ENCODE data around the gene HSDL2. TPM values are rescaled to one million over a fixed set of nuclear protein-coding genes. Genes with fewer than 3 reads are reported as not detected.
"Not testable (repeated sequence)": the region's sequence is repeated elsewhere in the genome, so short reads cannot be mapped to it uniquely, and the experiment has no call there.

HSDL2 gene
- polyA plus RNA-seq, 4 donors, result 30.8 to 54.9 (median 40.1) TPM

GRCh38 chr9:112502175-112502946 is 122.5 kb downstream of the HSDL2 start:
- Histone ChIP-seq H3K9me3 (ENCODE audit: control insufficient read depth in 2 of 2, insufficient read depth in 1 of 2, low read depth in 1 of 2, low read length in 1 of 2) (no peaks in the 10 kb centered on the region), H3K36me3 (ENCODE audit: control insufficient read depth in 3 of 3, insufficient read depth in 2 of 3, low read depth in 1 of 3, low read length in 3 of 3) (peaks cover 0 to 13% (median 0%) of the 10 kb centered on the region in 3 donors), H3K4me3 (ENCODE audit: low read depth in 1 of 3, low read length in 3 of 3) (no peak overlapping the region), H3K27me3 (ENCODE audit: control insufficient read depth in 3 of 3, insufficient read depth in 3 of 3, low read length in 3 of 3) (no peaks in the 10 kb centered on the region), H3K27ac (ENCODE audit: low read depth in 1 of 3, low read length in 2 of 3) (no peak overlapping the region), H3K4me1 (ENCODE audit: control insufficient read depth in 3 of 3, insufficient read depth in 2 of 3, low read depth in 1 of 3, low read length in 2 of 3) (peaks cover 0 to 19% (median 0%) of the 10 kb centered on the region in 3 donors)
- DNase-seq (no peak), FAIRE-seq (no peak)
- WGBS, 3 donors, result 75 to 76% (median 75%) methylated on average over 3 of the region's 3 CpGs

- DNase-seq, result no peak
- peaks cover 0 to 13% (median 0%) of the 10 kb centered on the region in 3 donors for H3K36me3 ChIP-seq (ENCODE audit: control insufficient read depth in 3 of 3, insufficient read depth in 2 of 3, low read depth in 1 of 3, low read length in 3 of 3)
- H3K27me3 ChIP-seq (ENCODE audit: control insufficient read depth in 3 of 3, insufficient read depth in 3 of 3, low read length in 3 of 3), result no peaks in the 10 kb centered on the region
- no peak overlapping the region for H3K27ac ChIP-seq (ENCODE audit: low read depth in 1 of 3, low read length in 2 of 3)
- H3K4me3 ChIP-seq (ENCODE audit: low read depth in 1 of 3, low read length in 3 of 3), result no peak overlapping the region
- FAIRE-seq, result no peak
- 70 to 72% (median 72%) methylated on average over 5 of the region's 5 CpGs for WGBS, 3 donors
- H3K9me3 ChIP-seq (ENCODE audit: control insufficient read depth in 2 of 2, insufficient read depth in 1 of 2, low read depth in 1 of 2, low read length in 1 of 2), result no peaks in the 10 kb centered on the region
- H3K4me1 ChIP-seq (ENCODE audit: control insufficient read depth in 3 of 3, insufficient read depth in 2 of 3, low read depth in 1 of 3, low read length in 2 of 3), result peaks cover 0 to 26% (median 0%) of the 10 kb centered on the region in 3 donors
Measured at GRCh38 chr9:112503170-112503569, 123.3 kb downstream of the HSDL2 start.

- Histone ChIP-seq H3K27ac (ENCODE audit: low read depth in 1 of 3, low read length in 2 of 3) (peak overlapping the region in 2 of 3 donors; percentile 44 to 79), H3K36me3 (ENCODE audit: control insufficient read depth in 3 of 3, insufficient read depth in 2 of 3, low read depth in 1 of 3, low read length in 3 of 3) (peaks cover 0 to 11% (median 0%) of the 10 kb centered on the region in 3 donors), H3K4me1 (ENCODE audit: control insufficient read depth in 3 of 3, insufficient read depth in 2 of 3, low read depth in 1 of 3, low read length in 2 of 3) (peaks cover 0 to 28% (median 0%) of the 10 kb centered on the region in 3 donors), H3K4me3 (ENCODE audit: low read depth in 1 of 3, low read length in 3 of 3) (no peak overlapping the region), H3K9me3 (ENCODE audit: control insufficient read depth in 2 of 2, insufficient read depth in 1 of 2, low read depth in 1 of 2, low read length in 1 of 2) (no peaks in the 10 kb centered on the region), H3K27me3 (ENCODE audit: control insufficient read depth in 3 of 3, insufficient read depth in 3 of 3, low read length in 3 of 3) (no peaks in the 10 kb centered on the region)
- DNase-seq (peak; percentile 53 to 56), FAIRE-seq (no peak)
- WGBS, 3 donors, result 24 to 62% (median 44%) methylated on average over 4 of the region's 4 CpGs
Measured at GRCh38 chr9:112505086-112505485, 125.2 kb downstream of the HSDL2 start.

GRCh38 chr9:112505607-112506006 is 125.7 kb downstream of the HSDL2 start:
- Histone ChIP-seq H3K27me3 (ENCODE audit: control insufficient read depth in 3 of 3, insufficient read depth in 3 of 3, low read length in 3 of 3) (no peaks in the 10 kb centered on the region), H3K4me1 (ENCODE audit: control insufficient read depth in 3 of 3, insufficient read depth in 2 of 3, low read depth in 1 of 3, low read length in 2 of 3) (peaks cover 0 to 28% (median 0%) of the 10 kb centered on the region in 3 donors), H3K27ac (ENCODE audit: low read depth in 1 of 3, low read length in 2 of 3) (peak overlapping the region in 1 of 3 donors; percentile 79), H3K4me3 (ENCODE audit: low read depth in 1 of 3, low read length in 3 of 3) (no peak overlapping the region), H3K9me3 (ENCODE audit: control insufficient read depth in 2 of 2, insufficient read depth in 1 of 2, low read depth in 1 of 2, low read length in 1 of 2) (no peaks in the 10 kb centered on the region), H3K36me3 (ENCODE audit: control insufficient read depth in 3 of 3, insufficient read depth in 2 of 3, low read depth in 1 of 3, low read length in 3 of 3) (peaks cover 0 to 8% (median 0%) of the 10 kb centered on the region in 3 donors)
- DNase-seq, result peak; percentile 80 to 91
- 15 to 58% (median 29%) methylated on average over 4 of the region's 4 CpGs for WGBS, 3 donors
- FAIRE-seq, result no peak

GRCh38 chr9:112506571-112506970 is 126.7 kb downstream of the HSDL2 start:
- H3K9me3 ChIP-seq (ENCODE audit: control insufficient read depth in 2 of 2, insufficient read depth in 1 of 2, low read depth in 1 of 2, low read length in 1 of 2), result no peaks in the 10 kb centered on the region
- peak in 1 of 2 donors; percentile 24 for DNase-seq
- FAIRE-seq, result no peak
- H3K27ac ChIP-seq (ENCODE audit: low read depth in 1 of 3, low read length in 2 of 3), result peak overlapping the region in 1 of 3 donors; percentile 79
- H3K4me1 ChIP-seq (ENCODE audit: control insufficient read depth in 3 of 3, insufficient read depth in 2 of 3, low read depth in 1 of 3, low read length in 2 of 3), result peaks cover 0 to 28% (median 0%) of the 10 kb centered on the region in 3 donors
- 67 to 85% (median 72%) methylated on average over 2 of the region's 2 CpGs for WGBS, 3 donors
- H3K4me3 ChIP-seq (ENCODE audit: low read depth in 1 of 3, low read length in 3 of 3), result no peak overlapping the region
- H3K36me3 ChIP-seq (ENCODE audit: control insufficient read depth in 3 of 3, insufficient read depth in 2 of 3, low read depth in 1 of 3, low read length in 3 of 3), result peaks cover 0 to 3% (median 0%) of the 10 kb centered on the region in 3 donors
- no peaks in the 10 kb centered on the region for H3K27me3 ChIP-seq (ENCODE audit: control insufficient read depth in 3 of 3, insufficient read depth in 3 of 3, low read length in 3 of 3)

GRCh38 chr9:112507001-112507680 is 127.2 kb downstream of the HSDL2 start:
- no peaks in the 10 kb centered on the region for H3K9me3 ChIP-seq (ENCODE audit: control insufficient read depth in 2 of 2, insufficient read depth in 1 of 2, low read depth in 1 of 2, low read length in 1 of 2)
- no peak for FAIRE-seq
- DNase-seq, result peak; percentile 36 to 55
- H3K36me3 ChIP-seq (ENCODE audit: control insufficient read depth in 3 of 3, insufficient read depth in 2 of 3, low read depth in 1 of 3, low read length in 3 of 3), result peaks cover 0 to 2% (median 0%) of the 10 kb centered on the region in 3 donors
- H3K4me1 ChIP-seq (ENCODE audit: control insufficient read depth in 3 of 3, insufficient read depth in 2 of 3, low read depth in 1 of 3, low read length in 2 of 3), result peaks cover 0 to 28% (median 0%) of the 10 kb centered on the region in 3 donors
- no peak overlapping the region for H3K4me3 ChIP-seq (ENCODE audit: low read depth in 1 of 3, low read length in 3 of 3)
- peak overlapping the region in 1 of 3 donors; percentile 79 for H3K27ac ChIP-seq (ENCODE audit: low read depth in 1 of 3, low read length in 2 of 3)
- H3K27me3 ChIP-seq (ENCODE audit: control insufficient read depth in 3 of 3, insufficient read depth in 3 of 3, low read length in 3 of 3), result no peaks in the 10 kb centered on the region
- 84 to 92% (median 91%) methylated on average over 2 of the region's 2 CpGs for WGBS, 3 donors

GRCh38 chr9:112508377-112508776 is 128.5 kb downstream of the HSDL2 start:
- H3K9me3 ChIP-seq (ENCODE audit: control insufficient read depth in 2 of 2, insufficient read depth in 1 of 2, low read depth in 1 of 2, low read length in 1 of 2), result no peaks in the 10 kb centered on the region
- peaks cover 0 to 2% (median 0%) of the 10 kb centered on the region in 3 donors for H3K36me3 ChIP-seq (ENCODE audit: control insufficient read depth in 3 of 3, insufficient read depth in 2 of 3, low read depth in 1 of 3, low read length in 3 of 3)
- FAIRE-seq (no peak), DNase-seq (no peak)
- 66 to 74% (median 69%) methylated on average over 2 of the region's 2 CpGs for WGBS, 3 donors
- no peak overlapping the region for H3K4me3 ChIP-seq (ENCODE audit: low read depth in 1 of 3, low read length in 3 of 3)
- H3K4me1 ChIP-seq (ENCODE audit: control insufficient read depth in 3 of 3, insufficient read depth in 2 of 3, low read depth in 1 of 3, low read length in 2 of 3), result peaks cover 0 to 28% (median 0%) of the 10 kb centered on the region in 3 donors
- H3K27me3 ChIP-seq (ENCODE audit: control insufficient read depth in 3 of 3, insufficient read depth in 3 of 3, low read length in 3 of 3), result no peaks in the 10 kb centered on the region
- H3K27ac ChIP-seq (ENCODE audit: low read depth in 1 of 3, low read length in 2 of 3), result no peak overlapping the region

GRCh38 chr9:112512377-112512776 is 132.5 kb downstream of the HSDL2 start:
- FAIRE-seq; H3K4me3 ChIP-seq (ENCODE audit: low read depth in 1 of 3, low read length in 3 of 3); H3K36me3 ChIP-seq (ENCODE audit: control insufficient read depth in 3 of 3, insufficient read depth in 2 of 3, low read depth in 1 of 3, low read length in 3 of 3); H3K27me3 ChIP-seq (ENCODE audit: control insufficient read depth in 3 of 3, insufficient read depth in 3 of 3, low read length in 3 of 3); H3K9me3 ChIP-seq (ENCODE audit: control insufficient read depth in 2 of 2, insufficient read depth in 1 of 2, low read depth in 1 of 2, low read length in 1 of 2); H3K4me1 ChIP-seq (ENCODE audit: control insufficient read depth in 3 of 3, insufficient read depth in 2 of 3, low read depth in 1 of 3, low read length in 2 of 3); H3K27ac ChIP-seq (ENCODE audit: low read depth in 1 of 3, low read length in 2 of 3); DNase-seq: not testable (repeated sequence)
- 85 to 88% (median 87%) methylated on average over 2 to 3 of the region's 4 CpGs for WGBS, 3 donors
